Caco-2 (cell line): Measurements from ENCODE around the gene SLC7A14. TPM values are rescaled to one million over a fixed set of nuclear protein-coding genes. Genes with fewer than 3 reads are reported as not detected.
A peak's percentile ranks its signal among the peaks of the same experiment; 100 is the strongest.

Experiments used
- BruUV-seq: library from RNA; stranded (reverse); fragments of 400-500 nt; replicated peaks from 2 replicates; lab custom pipeline; 2021; lab: Mats Ljungman, UMichigan
- CTCF ChIA-PET: fragments of 300-600 bp; sonication (Branson Sonifier 250); formaldehyde crosslinking; loops from one replicate; lab custom pipeline; 2022; ENCODE audit warnings: antibody characterized with exemption; lab: Charles Lee
- POLR2A ChIA-PET: fragments of 300-600 bp; sonication (Branson Sonifier 250); formaldehyde crosslinking; loops from one replicate; lab custom pipeline; 2022; ENCODE audit warnings: antibody characterized with exemption; lab: Charles Lee
- DNase-seq, 2 experiments: peaks; one replicate each; pipeline versions ENCODE4 v3.0.0 to v3.0.0-alpha.2; 2020 to 2022
- H3K27me3 ChIP-seq: replicated peaks from 2 replicates; pipeline ENCODE4 v1.6.0; 2011; ENCODE audit warnings: low read length; ENCODE audit not compliant: control insufficient read depth, insufficient read depth
- H3K36me3 ChIP-seq: 2 replicates; pipeline ENCODE4 v1.5.1; 2011; ENCODE audit warnings: low read length; ENCODE audit not compliant: control insufficient read depth, insufficient read depth
- H3K4me1 ChIP-seq: fragments of 250-450 bp; sonication (Bioruptor Pico); 2 replicates; pipeline ENCODE4 v1.5.1; 2020; ENCODE audit warnings: mild to moderate bottlenecking
- H3K4me3 ChIP-seq: 2 replicates; pipeline ENCODE4 v1.5.1; 2011; ENCODE audit warnings: low read depth, mild to moderate bottlenecking, control low read depth, low read length
- H3K9me3 ChIP-seq: fragments of 250-450 bp; sonication (Bioruptor Pico); 2 replicates; pipeline ENCODE4 v1.5.1; 2020; ENCODE audit warnings: mild to moderate bottlenecking, moderate library complexity
- H3K27ac Mint-ChIP-seq: one replicate; pipeline ENCODE4 v1.8.0; 2022; ENCODE audit warnings: mixed read lengths; ENCODE audit not compliant: unreplicated experiment
- H3K27me3 Mint-ChIP-seq: one replicate; pipeline ENCODE4 v1.8.0; 2022; ENCODE audit warnings: mixed read lengths; ENCODE audit not compliant: insufficient read depth, unreplicated experiment
- H3K36me3 Mint-ChIP-seq: one replicate; pipeline ENCODE4 v1.8.0; 2022; ENCODE audit warnings: mild to moderate bottlenecking, mixed read lengths; ENCODE audit not compliant: insufficient read depth, unreplicated experiment
- H3K4me1 Mint-ChIP-seq: one replicate; pipeline ENCODE4 v1.8.0; 2022; ENCODE audit warnings: low read depth, mixed read lengths; ENCODE audit not compliant: unreplicated experiment
- H3K4me3 Mint-ChIP-seq: one replicate; pipeline ENCODE4 v1.8.0; 2022; ENCODE audit warnings: mild to moderate bottlenecking, moderate library complexity, mixed read lengths; ENCODE audit not compliant: unreplicated experiment
- H3K9me3 Mint-ChIP-seq: one replicate; pipeline ENCODE4 v1.8.0; 2022; ENCODE audit warnings: mixed read lengths; ENCODE audit not compliant: unreplicated experiment
- CTCF ChIP-seq, 2 experiments: fragments of 200-600 bp in 1 of 2; IDR thresholded peaks; 1 replicate in 1 of 2; 2 replicates in 1 of 2; pipeline versions ENCODE4 v1.5.1 to v1.8.0; 2011 to 2022; ENCODE audit warnings: antibody characterized with exemption in 1 of 2, control low read depth in 1 of 2, inconsistent platforms in 1 of 2, low read depth in 1 of 2, low read length in 1 of 2, mild to moderate bottlenecking in 1 of 2, moderate library complexity in 1 of 2; ENCODE audit not compliant: insufficient read depth in 1 of 2, severe bottlenecking in 1 of 2, unreplicated experiment in 1 of 2
- intact Hi-C: fragments of 100-400 bp; cut with micrococcal nuclease; formaldehyde crosslinking; loops from one replicate; pipeline ENCODE4 v1.10.0; 2022; ENCODE audit not compliant: unreplicated experiment
- total RNA-seq: library from RNA; stranded (reverse); gene quantifications from 2 replicates; pipeline ENCODE4 v1.2.3, GENCODE V29; 2022

Gene SLC7A14
- total RNA-seq, 1 experiment from 2014 or later: not detected

DNA sequence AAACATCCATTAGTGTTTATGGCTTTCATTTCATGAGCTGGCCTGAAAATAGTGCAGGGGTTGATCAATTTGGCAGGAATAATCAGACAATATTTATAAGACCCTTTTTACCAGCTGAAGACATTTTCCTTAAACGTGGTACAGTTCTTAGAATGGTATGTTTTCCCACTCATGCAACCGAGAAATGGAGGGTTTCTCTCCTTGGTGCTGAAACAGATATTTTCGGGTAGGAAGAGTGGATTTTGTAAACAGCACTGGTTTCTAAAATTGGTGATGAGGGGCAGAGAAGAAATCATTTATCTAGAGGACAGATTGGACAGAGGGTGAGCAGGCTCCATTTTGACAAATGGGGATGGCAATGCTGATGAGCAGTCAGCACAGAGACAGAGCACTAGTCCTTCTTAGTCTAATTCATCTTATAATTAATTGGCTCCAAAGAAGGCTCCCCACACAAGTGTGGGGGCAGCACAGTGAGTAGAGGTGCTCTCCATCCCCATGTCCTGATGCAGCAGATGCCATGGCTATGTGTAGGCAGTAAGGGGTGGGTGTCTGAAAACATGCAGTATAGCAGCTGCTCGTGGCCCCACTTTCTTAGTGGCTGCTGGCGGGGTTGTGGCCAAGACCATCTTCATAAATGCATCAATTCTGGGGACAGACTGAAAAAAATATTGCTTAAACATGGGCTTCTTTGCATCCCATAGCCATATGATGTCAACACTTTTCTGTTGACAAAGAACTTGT is 18.1 kb upstream of the SLC7A14 start:
- POLR2A ChIA-PET: no interaction called here
- intact Hi-C loops: no loop called here
- TF ChIP-seq CTCF (IDR thresholded peaks at IDR 0.05; ENCODE audit: insufficient read depth in 1 of 2, low read depth in 1 of 2, low read length in 1 of 2, severe bottlenecking in 1 of 2, unreplicated experiment in 1 of 2): no peak

DNA sequence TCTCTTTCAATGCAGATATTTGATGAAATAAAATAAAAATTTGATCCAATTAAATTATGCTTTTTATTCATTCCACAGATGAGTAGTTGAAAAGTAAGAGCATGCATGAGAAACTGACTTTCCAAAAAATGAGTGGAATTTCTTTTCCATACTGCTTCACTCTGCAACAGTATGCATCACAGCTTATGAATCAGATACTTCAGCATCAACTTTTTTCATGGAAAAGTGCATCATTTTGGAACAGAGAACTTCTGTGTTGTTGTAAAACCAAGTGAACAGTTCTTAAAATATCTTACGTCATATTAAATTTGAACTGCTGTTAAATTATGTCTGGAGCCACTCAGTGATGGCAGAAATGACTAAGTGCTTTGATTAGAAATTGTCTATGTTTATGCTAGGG is 16.7 kb upstream of the SLC7A14 start:
- H3K4me3 ChIP-seq: no peak overlapping the region
- CTCF ChIA-PET: no interaction called here
- H3K27ac Mint-ChIP-seq: no peak overlapping the region
- H3K4me1 Mint-ChIP-seq: peaks cover 5% of the 10 kb centered on the region
- POLR2A ChIA-PET: no interaction called here
- no peaks in the 10 kb centered on the region for H3K9me3 ChIP-seq
- TF ChIP-seq CTCF (IDR thresholded peaks at IDR 0.05; ENCODE audit: insufficient read depth in 1 of 2, low read depth in 1 of 2, low read length in 1 of 2, severe bottlenecking in 1 of 2, unreplicated experiment in 1 of 2): no peak
- no TSS peak for BruUV-seq
- no peak overlapping the region for H3K4me3 Mint-ChIP-seq
- no peak for DNase-seq
- no peaks in the 10 kb centered on the region for H3K27me3 ChIP-seq
- no peaks in the 10 kb centered on the region for H3K36me3 Mint-ChIP-seq
- H3K27me3 Mint-ChIP-seq: peaks cover 5% of the 10 kb centered on the region
- H3K9me3 Mint-ChIP-seq: no peaks in the 10 kb centered on the region
- intact Hi-C loops: no loop called here
- peaks cover 20% of the 10 kb centered on the region for H3K4me1 ChIP-seq
- H3K36me3 ChIP-seq: no peaks in the 10 kb centered on the region

More for the DNA sequence above, 18.1 kb upstream of the SLC7A14 start:
- H3K27me3 Mint-ChIP-seq: peaks cover 5% of the 10 kb centered on the region
- H3K4me1 ChIP-seq: peaks cover 6% of the 10 kb centered on the region; the same call in 1 of the 2 replicates
- H3K4me1 Mint-ChIP-seq: peaks cover 5% of the 10 kb centered on the region
- H3K9me3 Mint-ChIP-seq: no peaks in the 10 kb centered on the region
- H3K4me3 Mint-ChIP-seq: no peak overlapping the region
- no peak for DNase-seq
- no peak overlapping the region for H3K4me3 ChIP-seq
- no peaks in the 10 kb centered on the region for H3K36me3 Mint-ChIP-seq
- no TSS peak for BruUV-seq
- no peaks in the 10 kb centered on the region for H3K36me3 ChIP-seq
- no peak overlapping the region for H3K27ac Mint-ChIP-seq
- CTCF ChIA-PET: no interaction called here
- H3K9me3 ChIP-seq: no peaks in the 10 kb centered on the region
- H3K27me3 ChIP-seq: no peaks in the 10 kb centered on the region

DNA sequence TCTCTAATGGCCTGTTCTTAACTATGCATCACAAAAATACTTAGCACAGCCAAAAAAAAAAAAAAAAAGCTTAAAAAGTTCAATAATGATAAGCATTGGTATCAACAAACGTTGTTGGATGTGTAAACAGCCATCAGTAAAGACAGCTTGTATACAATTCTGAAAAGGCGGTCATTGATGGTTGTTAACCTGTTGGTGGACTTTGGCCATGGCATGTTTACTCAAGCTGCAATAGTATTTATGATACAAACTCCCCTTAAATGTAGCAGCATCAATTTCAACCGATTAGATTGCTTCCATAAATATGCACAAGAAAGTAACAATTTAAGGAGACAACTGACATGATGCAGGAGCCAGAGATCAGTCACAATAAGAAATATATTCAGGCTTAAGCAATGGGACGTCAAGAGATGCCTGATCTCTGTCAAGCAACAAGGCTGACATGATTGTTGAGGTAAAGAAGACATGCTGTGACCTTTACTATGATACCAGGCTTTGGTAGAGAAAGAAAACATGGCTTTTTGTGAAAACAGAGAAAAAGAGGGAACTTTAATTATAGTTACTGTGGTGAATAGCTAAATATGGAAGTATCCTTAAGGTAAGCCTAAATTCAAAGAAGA is 14.2 kb upstream of the SLC7A14 start:
- CTCF ChIA-PET: no interaction called here
- DNase-seq: peak in 1 of 2 experiments; percentile 36
- Mint-ChIP-seq H3K4me1 (peaks cover 5% of the 10 kb centered on the region), H3K4me3 (no peak overlapping the region), H3K36me3 (no peaks in the 10 kb centered on the region), H3K9me3 (no peaks in the 10 kb centered on the region), H3K27ac (no peak overlapping the region), H3K27me3 (peaks cover 5% of the 10 kb centered on the region)
- no peak for TF ChIP-seq CTCF (IDR thresholded peaks at IDR 0.05; ENCODE audit: insufficient read depth in 1 of 2, low read depth in 1 of 2, low read length in 1 of 2, severe bottlenecking in 1 of 2, unreplicated experiment in 1 of 2)
- BruUV-seq: no TSS peak
- peaks cover 22% of the 10 kb centered on the region for H3K4me1 ChIP-seq
- no peak overlapping the region for H3K4me3 ChIP-seq
- H3K27me3 ChIP-seq: no peaks in the 10 kb centered on the region
- intact Hi-C loops: no loop called here
- no peaks in the 10 kb centered on the region for H3K36me3 ChIP-seq
- H3K9me3 ChIP-seq: no peaks in the 10 kb centered on the region
- POLR2A ChIA-PET: no interaction called here
